SK-N-SH treated with all-trans-retinoic acid at 6 μM for 48 hours (cell line): ENCODE data around the gene CRX.
"Not testable (repeated sequence)": the region's sequence is repeated elsewhere in the genome, so short reads cannot be mapped to it uniquely, and the experiment has no call there.

Source experiments
- ATAC-seq: fragments of 200-7000 bp; cut with Tn5 transposase; 3 replicates; pipeline ENCODE4 v1.9.1; 2020; ENCODE audit warnings: mild to moderate bottlenecking, moderate library complexity
- ARNTL ChIP-seq: fragments of 450-650 bp; formaldehyde crosslinking; IDR thresholded peaks from 2 replicates; pipeline ENCODE4 v1.5.0; 2020; ENCODE audit warnings: low read depth, mild to moderate bottlenecking, moderate library complexity, borderline replicate concordance
- CREB5 ChIP-seq: fragments of 250-450 bp; sonication (Bioruptor Pico); IDR thresholded peaks from 2 replicates; pipeline ENCODE4 v1.5.1; 2020; ENCODE audit warnings: low read depth, mild to moderate bottlenecking, moderate library complexity
- CSDC2 ChIP-seq: fragments of 250-450 bp; sonication (Bioruptor Pico); IDR thresholded peaks from 2 replicates; pipeline ENCODE4 v1.5.0; 2020; ENCODE audit warnings: mild to moderate bottlenecking, moderate library complexity
- CSRNP3 ChIP-seq: fragments of 250-450 bp; sonication (Bioruptor Pico); IDR thresholded peaks from 2 replicates; pipeline ENCODE4 v1.5.1; 2021; ENCODE audit warnings: mild to moderate bottlenecking, moderate library complexity
- ESRRG ChIP-seq: fragments of 250-450 bp; sonication (Bioruptor Pico); IDR thresholded peaks from 2 replicates; pipeline ENCODE4 v1.6.1; 2021; ENCODE audit warnings: mild to moderate bottlenecking
- GLIS3 ChIP-seq: fragments of 250-450 bp; sonication (Bioruptor Pico); IDR thresholded peaks from 2 replicates; pipeline ENCODE4 v1.5.0; 2020; ENCODE audit warnings: mild to moderate bottlenecking, moderate library complexity
- ISL1 ChIP-seq: fragments of 250-450 bp; sonication (Bioruptor Pico); IDR thresholded peaks from 2 replicates; pipeline ENCODE4 v2.1.2; 2022; ENCODE audit warnings: mild to moderate bottlenecking, moderate library complexity
- OSR1 ChIP-seq: fragments of 250-450 bp; sonication (Bioruptor Pico); IDR thresholded peaks from 2 replicates; pipeline ENCODE4 v1.8.0; 2022; ENCODE audit warnings: moderate library complexity, mild to moderate bottlenecking, inconsistent platforms
- POU6F1 ChIP-seq: fragments of 250-450 bp; sonication (Bioruptor Pico); IDR thresholded peaks from 2 replicates; pipeline ENCODE4 v1.8.0; 2021; ENCODE audit warnings: low read depth, mild to moderate bottlenecking, moderate library complexity, borderline replicate concordance
- PPARA ChIP-seq: fragments of 250-450 bp; sonication (Bioruptor Pico); IDR thresholded peaks from 2 replicates; pipeline ENCODE4 v1.5.0; 2020; ENCODE audit warnings: mild to moderate bottlenecking, borderline replicate concordance
- RARB ChIP-seq: fragments of 250-450 bp; sonication (Bioruptor Pico); IDR thresholded peaks from 2 replicates; pipeline ENCODE4 v1.8.0; 2021; ENCODE audit warnings: mild to moderate bottlenecking, moderate library complexity
- SNAI2 ChIP-seq: fragments of 250-450 bp; sonication (Bioruptor Pico); IDR thresholded peaks from 2 replicates; pipeline ENCODE4 v1.5.0; 2020; ENCODE audit warnings: mild to moderate bottlenecking, moderate library complexity
- TCF4 ChIP-seq: fragments of 250-450 bp; sonication (Bioruptor Pico); IDR thresholded peaks from 2 replicates; pipeline ENCODE4 v1.8.0; 2021; ENCODE audit warnings: mild to moderate bottlenecking, moderate library complexity, borderline replicate concordance
- TOX ChIP-seq: fragments of 250-450 bp; sonication (Bioruptor Pico); IDR thresholded peaks from 2 replicates; pipeline ENCODE4 v1.8.0; 2021; ENCODE audit warnings: mild to moderate bottlenecking, moderate library complexity, borderline replicate concordance
- TSHZ2 ChIP-seq: fragments of 250-450 bp; sonication (Bioruptor Pico); IDR thresholded peaks from 2 replicates; pipeline ENCODE4 v1.5.0; 2020; ENCODE audit warnings: mild to moderate bottlenecking, moderate library complexity
- ZFP3 ChIP-seq: fragments of 250-450 bp; sonication (Bioruptor Pico); IDR thresholded peaks from 2 replicates; pipeline ENCODE4 v1.5.0; 2020; ENCODE audit warnings: mild to moderate bottlenecking, moderate library complexity
- ZNF565 ChIP-seq: fragments of 450-650 bp; formaldehyde crosslinking; conservative IDR thresholded peaks from 2 replicates; pipeline ENCODE4 v1.5.0; 2020; ENCODE audit warnings: low read depth, mild to moderate bottlenecking, moderate library complexity
- ZNF70 ChIP-seq: fragments of 450-650 bp; formaldehyde crosslinking; IDR thresholded peaks from 2 replicates; pipeline ENCODE4 v1.5.0; 2020; ENCODE audit warnings: mild to moderate bottlenecking, moderate library complexity
- ZNF8 ChIP-seq: fragments of 450-650 bp; formaldehyde crosslinking; IDR thresholded peaks from 2 replicates; pipeline ENCODE4 v1.5.0; 2020; ENCODE audit warnings: mild to moderate bottlenecking, moderate library complexity

CRX gene

GRCh38 chr19:47780215-47780551, 41.6 kb upstream of the CRX start:
- no peak for TF ChIP-seq ISL1
- no peak for TF ChIP-seq CSRNP3 (CRISPR knock-in tag)
- no peak for TF ChIP-seq OSR1
- TF ChIP-seq RARB (CRISPR knock-in tag), result no peak
- TF ChIP-seq GLIS3 (CRISPR knock-in tag), result no peak
- TF ChIP-seq TCF4 (CRISPR knock-in tag), result no peak
- TF ChIP-seq PPARA (CRISPR knock-in tag), result no peak
- no peak for TF ChIP-seq TSHZ2
- TF ChIP-seq CSDC2 (CRISPR knock-in tag), result no peak
- TF ChIP-seq CREB5 (CRISPR knock-in tag), result no peak
- no peak for TF ChIP-seq POU6F1 (CRISPR knock-in tag)
- no peak for TF ChIP-seq SNAI2 (CRISPR knock-in tag)
- TF ChIP-seq ZNF565 (CRISPR knock-in tag), result no peak
- ATAC-seq, result no peak

GRCh38 chr19:47781590-47782262, 40.0 kb upstream of the CRX start:
- ATAC-seq, result no peak
- TF ChIP-seq ZNF70 (CRISPR knock-in tag) (no peak), ZNF8 (CRISPR knock-in tag) (no peak), CREB5 (CRISPR knock-in tag) (no peak), CSDC2 (CRISPR knock-in tag) (no peak)
- TF ChIP-seq, all 23 proteins: peak for 0

GRCh38 chr19:47786566-47786965, 35.2 kb upstream of the CRX start:
- TF ChIP-seq POU6F1 (CRISPR knock-in tag) (no peak), CSRNP3 (CRISPR knock-in tag) (no peak), TOX (CRISPR knock-in tag) (no peak), ARNTL (CRISPR knock-in tag) (no peak), SNAI2 (CRISPR knock-in tag) (no peak), ESRRG (no peak), ZFP3 (CRISPR knock-in tag) (no peak)
- ATAC-seq, result no peak

- not testable (repeated sequence) for ATAC-seq
Observed at GRCh38 chr19:47787307-47787706, 34.4 kb upstream of the CRX start.

GRCh38 chr19:47789811-47790210, 31.9 kb upstream of the CRX start:
- ATAC-seq, result not testable (repeated sequence)
